HG03060 (cell line): ENCODE measurements around the gene POLR3K.

Experiments
- ATAC-seq: cut with Tn5 transposase; IDR thresholded peaks from one replicate; pipeline ENCODE4 v1.9.1; 2021; ENCODE audit warnings: low read depth, moderate number of reproducible peaks; ENCODE audit not compliant: unreplicated experiment

Gene POLR3K

GRCh38 chr16:79151-80054, 26.0 kb upstream of the POLR3K start:
- no peak for ATAC-seq

- ATAC-seq = no peak
Observed at GRCh38 chr16:78444-79150, 25.2 kb upstream of the POLR3K start.

- no peak for ATAC-seq
Observed at GRCh38 chr16:77807-78443, 24.5 kb upstream of the POLR3K start, which contains the start of gene MPG. MPG (plus strand) TSS chr16:78225; CDS start chr16:78310, 85 bp downstream.

GRCh38 chr16:77273-77806, 23.9 kb upstream of the POLR3K start:
- ATAC-seq = no peak

GRCh38 chr16:76535-77272, 23.3 kb upstream of the POLR3K start:
- no peak for ATAC-seq

GRCh38 chr16:75580-76501, 22.4 kb upstream of the POLR3K start:
- ATAC-seq = no peak

- ATAC-seq = no peak
Observed at GRCh38 chr16:74747-75334, 21.4 kb upstream of the POLR3K start.

GRCh38 chr16:74051-74746, 20.8 kb upstream of the POLR3K start:
- ATAC-seq = no peak

- ATAC-seq = no peak
Observed at GRCh38 chr16:72561-73548, 19.4 kb upstream of the POLR3K start, which contains the start of gene RHBDF1. RHBDF1 (minus strand) TSS chr16:72631; CDS start chr16:65015, 7,616 bp downstream.

GRCh38 chr16:71540-72401, 18.4 kb upstream of the POLR3K start:
- ATAC-seq = no peak

- no peak for ATAC-seq
Observed at GRCh38 chr16:71210-71539, 17.8 kb upstream of the POLR3K start.

GRCh38 chr16:69181-69580, 15.8 kb upstream of the POLR3K start:
- ATAC-seq = no peak

- ATAC-seq = no peak
Observed at GRCh38 chr16:67884-68789, 14.7 kb upstream of the POLR3K start.

- ATAC-seq = no peak
Observed at GRCh38 chr16:67183-67791, 13.9 kb upstream of the POLR3K start.
